HG02840 (cell line): ENCODE measurements around the gene SBK1.
A peak's percentile ranks its signal among the peaks of the same experiment; 100 is the strongest.
"Not testable (repeated sequence)": the region's sequence is repeated elsewhere in the genome, so short reads cannot be mapped to it uniquely, and the experiment has no call there.

Experiments used
- ATAC-seq: cut with Tn5 transposase; IDR thresholded peaks from one replicate; pipeline ENCODE4 v1.9.1; 2021; ENCODE audit warnings: mild to moderate bottlenecking, moderate library complexity, moderate number of reproducible peaks; ENCODE audit not compliant: unreplicated experiment, low FRiP score

SBK1 gene

GRCh38 chr16:28326881-28327610 lies 34.7 kb downstream of the SBK1 start:
- ATAC-seq = no peak

- not testable (repeated sequence) for ATAC-seq
Observed at GRCh38 chr16:28330232-28330631, 37.9 kb downstream of the SBK1 start.

GRCh38 chr16:28330981-28331380 lies 38.7 kb downstream of the SBK1 start:
- ATAC-seq = not testable (repeated sequence)

- ATAC-seq = not testable (repeated sequence)
Observed at GRCh38 chr16:28332632-28333031, 40.3 kb downstream of the SBK1 start.

- ATAC-seq = not testable (repeated sequence)
Observed at GRCh38 chr16:28335678-28336077, 43.4 kb downstream of the SBK1 start.

- not testable (repeated sequence) for ATAC-seq
Observed at GRCh38 chr16:28336940-28337710, 44.8 kb downstream of the SBK1 start.

GRCh38 chr16:28338230-28338629 lies 45.9 kb downstream of the SBK1 start:
- not testable (repeated sequence) for ATAC-seq

GRCh38 chr16:28362600-28362999 lies 70.3 kb downstream of the SBK1 start:
- ATAC-seq = not testable (repeated sequence)

GRCh38 chr16:28363408-28363807 lies 71.1 kb downstream of the SBK1 start, which contains the start of gene NPIPB6:
Gene NPIPB6, minus strand, starts transcription at chr16:28363508. Its CDS starts 686 bp downstream, at chr16:28362822.
- ATAC-seq = not testable (repeated sequence)

- ATAC-seq = peak; percentile 85
Observed at GRCh38 chr16:28364268-28365173, 72.2 kb downstream of the SBK1 start.

GRCh38 chr16:28367926-28368325 lies 75.6 kb downstream of the SBK1 start:
- not testable (repeated sequence) for ATAC-seq
